ENCODE data around the gene B4GALNT2.

Gene B4GALNT2

DNA sequence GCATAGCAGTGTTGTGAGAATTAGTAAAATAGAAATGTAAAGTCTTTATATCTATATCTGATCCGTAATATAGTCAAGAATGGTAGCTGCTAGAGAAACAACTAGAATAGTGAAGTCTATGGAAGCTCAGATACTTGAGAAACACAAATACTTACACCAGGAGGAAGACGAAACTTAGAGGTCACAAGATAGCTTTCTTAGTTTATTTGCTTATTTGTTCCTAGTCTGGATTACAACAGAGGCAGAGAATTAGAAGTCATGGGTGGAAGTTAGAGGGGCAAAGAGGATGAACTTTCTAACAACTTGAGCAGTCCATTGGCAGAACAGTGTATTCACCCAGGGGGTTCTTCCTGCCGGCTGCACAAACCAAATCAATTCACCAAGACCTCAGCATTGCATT, 64.0 kb downstream of the B4GALNT2 start:
- Histone ChIP-seq H3K27ac (ENCODE audit: low read length) (no peak overlapping the region), H3K4me2 (ENCODE audit: low read depth, low read length) (no peak overlapping the region), H4K20me1 (ENCODE audit: insufficient read depth, low read length) (no peaks in the 10 kb centered on the region), H3K79me2 (ENCODE audit: low read length) (no peaks in the 10 kb centered on the region), H3K27me3 (replicated peaks; ENCODE audit: insufficient read depth, low read length) (no peaks in the 10 kb centered on the region; the same call in 1 of the 2 replicates), H3K36me3 (replicated peaks; ENCODE audit: insufficient read depth, low read length) (no peaks in the 10 kb centered on the region), H3K4me1 (ENCODE audit: low read length) (no peaks in the 10 kb centered on the region), H2AFZ (ENCODE audit: low read length) (no peak overlapping the region), H3K9me2 (replicated peaks; ENCODE audit: insufficient read depth, low read length) (no peaks in the 10 kb centered on the region), H3K4me3 (ENCODE audit: low read length) (no peak overlapping the region), H3K9ac (ENCODE audit: low read length) (no peak overlapping the region), H3K9me3 (replicated peaks; ENCODE audit: insufficient read depth, low read length) (no peaks in the 10 kb centered on the region), H3F3A (ENCODE audit: insufficient read depth, low read length) (peaks cover 16% of the 10 kb centered on the region)
- DNase-seq: no peak
- TF ChIP-seq EZH2phosphoT487 (IDR thresholded peaks at IDR 0.05; ENCODE audit: low read length) (no peak), EZH2 (optimal IDR thresholded peaks at IDR 0.05; ENCODE audit: low read depth, low read length) (no peak)
- TF ChIP-seq, protein P1, sequence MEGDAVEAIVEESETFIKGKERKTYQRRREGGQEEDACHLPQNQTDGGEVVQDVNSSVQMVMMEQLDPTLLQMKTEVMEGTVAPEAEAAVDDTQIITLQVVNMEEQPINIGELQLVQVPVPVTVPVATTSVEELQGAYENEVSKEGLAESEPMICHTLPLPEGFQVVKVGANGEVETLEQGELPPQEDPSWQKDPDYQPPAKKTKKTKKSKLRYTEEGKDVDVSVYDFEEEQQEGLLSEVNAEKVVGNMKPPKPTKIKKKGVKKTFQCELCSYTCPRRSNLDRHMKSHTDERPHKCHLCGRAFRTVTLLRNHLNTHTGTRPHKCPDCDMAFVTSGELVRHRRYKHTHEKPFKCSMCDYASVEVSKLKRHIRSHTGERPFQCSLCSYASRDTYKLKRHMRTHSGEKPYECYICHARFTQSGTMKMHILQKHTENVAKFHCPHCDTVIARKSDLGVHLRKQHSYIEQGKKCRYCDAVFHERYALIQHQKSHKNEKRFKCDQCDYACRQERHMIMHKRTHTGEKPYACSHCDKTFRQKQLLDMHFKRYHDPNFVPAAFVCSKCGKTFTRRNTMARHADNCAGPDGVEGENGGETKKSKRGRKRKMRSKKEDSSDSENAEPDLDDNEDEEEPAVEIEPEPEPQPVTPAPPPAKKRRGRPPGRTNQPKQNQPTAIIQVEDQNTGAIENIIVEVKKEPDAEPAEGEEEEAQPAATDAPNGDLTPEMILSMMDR (IDR thresholded peaks at IDR 0.05; ENCODE audit: low read length): no peak

DNA sequence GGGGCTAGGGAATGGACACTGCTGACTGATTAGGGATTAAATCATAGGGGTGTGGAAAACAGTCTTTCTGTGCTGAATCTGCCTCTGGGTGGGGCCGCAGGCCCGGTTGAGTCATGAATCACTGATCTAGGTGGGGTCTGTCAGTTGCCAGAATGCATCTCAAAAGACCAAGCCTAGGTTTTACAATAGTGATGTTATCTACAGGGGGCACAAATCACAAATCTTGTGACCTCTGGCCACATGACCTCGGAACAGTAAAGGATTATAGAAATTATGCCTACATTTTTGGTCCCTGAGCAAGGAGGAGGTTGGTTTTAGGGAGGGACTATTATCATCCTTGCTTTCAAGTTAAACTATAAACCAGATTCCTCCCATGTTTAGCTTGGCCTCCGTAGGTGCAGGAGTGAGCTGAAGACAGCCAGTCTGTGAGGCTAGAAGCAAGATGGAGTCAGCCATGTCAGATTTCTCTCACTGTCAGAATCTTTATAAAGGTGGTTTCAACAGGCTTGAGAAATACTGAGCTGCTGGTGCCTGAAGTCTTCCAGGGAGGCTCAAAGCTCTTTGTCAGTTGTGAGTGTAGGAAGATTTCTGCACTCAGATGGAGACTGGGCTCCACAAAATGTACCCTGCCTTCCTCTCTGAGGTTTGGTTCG, 64.9 kb downstream of the B4GALNT2 start:
- Histone ChIP-seq H3K9me3 (replicated peaks; ENCODE audit: insufficient read depth, low read length) (no peaks in the 10 kb centered on the region), H3K4me1 (ENCODE audit: low read length) (no peaks in the 10 kb centered on the region), H3K4me3 (ENCODE audit: low read length) (no peak overlapping the region), H3K27me3 (replicated peaks; ENCODE audit: insufficient read depth, low read length) (peaks cover 7% of the 10 kb centered on the region; the same call in 1 of the 2 replicates), H3K9me2 (replicated peaks; ENCODE audit: insufficient read depth, low read length) (no peaks in the 10 kb centered on the region), H3K36me3 (replicated peaks; ENCODE audit: insufficient read depth, low read length) (no peaks in the 10 kb centered on the region), H3K27ac (ENCODE audit: low read length) (no peak overlapping the region), H3K4me2 (ENCODE audit: low read depth, low read length) (no peak overlapping the region), H4K20me1 (ENCODE audit: insufficient read depth, low read length) (no peaks in the 10 kb centered on the region), H3K9ac (ENCODE audit: low read length) (no peak overlapping the region), H2AFZ (ENCODE audit: low read length) (no peak overlapping the region), H3F3A (ENCODE audit: insufficient read depth, low read length) (peaks cover 8% of the 10 kb centered on the region), H3K79me2 (ENCODE audit: low read length) (no peaks in the 10 kb centered on the region)
- TF ChIP-seq, protein P1 (IDR thresholded peaks at IDR 0.05; ENCODE audit: low read length): no peak
- no peak for TF ChIP-seq EZH2phosphoT487 (IDR thresholded peaks at IDR 0.05; ENCODE audit: low read length)
- TF ChIP-seq EZH2 (optimal IDR thresholded peaks at IDR 0.05; ENCODE audit: low read depth, low read length): no peak
- no peak for DNase-seq

DNA sequence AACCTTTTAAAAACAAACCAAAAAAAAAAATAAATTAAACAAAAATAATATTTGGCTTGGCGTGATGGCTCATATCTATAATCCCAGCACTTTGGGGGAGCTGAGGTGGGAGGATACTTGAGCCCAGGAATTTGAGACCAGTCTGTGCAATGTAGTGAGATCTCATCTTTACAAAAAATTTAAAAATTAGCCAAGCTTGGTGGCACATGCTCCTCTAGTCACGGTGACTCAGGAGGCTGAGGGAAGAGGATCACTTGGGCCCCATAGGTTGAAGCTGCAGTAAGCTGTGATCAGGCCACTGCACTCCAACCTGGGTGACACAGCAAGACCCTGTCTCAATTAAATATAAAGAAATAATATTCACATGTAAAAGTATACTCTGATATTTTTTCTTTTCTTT, 65.6 kb downstream of the B4GALNT2 start:
- Histone ChIP-seq H3K4me2 (ENCODE audit: low read depth, low read length) (no peak overlapping the region), H3F3A (ENCODE audit: insufficient read depth, low read length) (peaks cover 2% of the 10 kb centered on the region), H3K9me3 (replicated peaks; ENCODE audit: insufficient read depth, low read length) (no peaks in the 10 kb centered on the region), H2AFZ (ENCODE audit: low read length) (no peak overlapping the region), H3K36me3 (replicated peaks; ENCODE audit: insufficient read depth, low read length) (no peaks in the 10 kb centered on the region), H3K4me3 (ENCODE audit: low read length) (no peak overlapping the region), H3K79me2 (ENCODE audit: low read length) (no peaks in the 10 kb centered on the region), H3K9ac (ENCODE audit: low read length) (no peak overlapping the region), H3K27me3 (replicated peaks; ENCODE audit: insufficient read depth, low read length) (peaks cover 11% of the 10 kb centered on the region; the same call in 1 of the 2 replicates), H3K4me1 (ENCODE audit: low read length) (no peaks in the 10 kb centered on the region), H3K9me2 (replicated peaks; ENCODE audit: insufficient read depth, low read length) (no peaks in the 10 kb centered on the region), H4K20me1 (ENCODE audit: insufficient read depth, low read length) (no peaks in the 10 kb centered on the region), H3K27ac (ENCODE audit: low read length) (no peak overlapping the region)
- TF ChIP-seq EZH2phosphoT487 (IDR thresholded peaks at IDR 0.05; ENCODE audit: low read length) (no peak), EZH2 (optimal IDR thresholded peaks at IDR 0.05; ENCODE audit: low read depth, low read length) (no peak)
- TF ChIP-seq, protein P1 (IDR thresholded peaks at IDR 0.05; ENCODE audit: low read length): no peak
- DNase-seq: no peak

Data from MM.1S (cell line).